Activated CD8-positive, alpha-beta memory T cell treated with anti-CD3 and anti-CD28 coated beads, Interleukin-2, amount 10 ng/mL, durations not matched to agents 7 days and 5 days (primary cell): ENCODE measurements around the gene MRPS10. TPM values are rescaled to one million over a fixed set of nuclear protein-coding genes. Genes with fewer than 3 reads are reported as not detected.
A peak's percentile ranks its signal among the peaks of the same experiment; 100 is the strongest.
"Not testable (repeated sequence)": the region's sequence is repeated elsewhere in the genome, so short reads cannot be mapped to it uniquely, and the experiment has no call there.

Experiments
- ATAC-seq: fragments of 150-1000 bp; cut with Tn5 transposase; one replicate; pipeline ENCODE4 v1.10.0; 2021; ENCODE audit warnings: moderate library complexity
- CTCF ChIA-PET: fragments of 350-600 bp; sonication (Branson Sonifier 250); formaldehyde crosslinking; loops from one replicate; lab custom pipeline; 2021; ENCODE audit warnings: antibody characterized with exemption; lab: Charles Lee
- DNase-seq: peaks from one replicate; pipeline ENCODE4 v3.0.0-alpha.2; 2020
- H3K27ac Mint-ChIP-seq: one replicate; pipeline ENCODE4 v1.8.0; 2021; ENCODE audit warnings: mild to moderate bottlenecking, mixed read lengths
- H3K27me3 Mint-ChIP-seq: one replicate; pipeline ENCODE4 v1.8.0; 2021; ENCODE audit warnings: mixed read lengths
- H3K36me3 Mint-ChIP-seq: one replicate; pipeline ENCODE4 v1.8.0; 2021; ENCODE audit warnings: mild to moderate bottlenecking, mixed read lengths
- H3K4me1 Mint-ChIP-seq: one replicate; pipeline ENCODE4 v1.8.0; 2021; ENCODE audit warnings: mixed read lengths
- H3K4me3 Mint-ChIP-seq: one replicate; pipeline ENCODE4 v1.8.0; 2021; ENCODE audit warnings: mild to moderate bottlenecking, moderate library complexity, mixed read lengths
- H3K9me3 Mint-ChIP-seq: one replicate; pipeline ENCODE4 v1.8.0; 2022; ENCODE audit warnings: low read depth, mixed read lengths
- total RNA-seq, 2 experiments: library from RNA; stranded (reverse); gene quantifications; one replicate each; pipeline ENCODE4 v1.2.3, GENCODE V29; 2021

The MRPS10 gene
- total RNA-seq, 2 experiments from 2014 or later = 28.8 to 36.5 TPM

DNA sequence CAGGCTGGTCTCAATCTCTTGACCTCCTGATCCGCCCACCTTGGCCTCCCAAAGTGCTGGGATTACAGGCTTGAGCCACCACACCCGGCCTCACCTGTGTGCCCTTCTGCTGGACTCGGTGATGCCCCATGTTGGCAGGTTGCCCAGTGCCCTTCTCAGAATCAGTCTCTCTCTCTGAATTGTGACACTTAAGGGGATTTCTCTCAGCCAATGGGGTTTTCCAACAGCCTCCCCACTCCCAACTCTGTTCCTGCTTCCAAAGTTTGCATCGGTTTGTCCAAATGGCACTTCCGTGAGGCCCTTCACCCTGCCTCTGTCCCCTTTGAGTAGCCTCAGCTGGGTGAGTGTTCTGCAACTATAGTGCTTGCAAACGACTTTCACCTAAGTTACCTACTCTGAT is 3.1 kb upstream of the MRPS10 start:
- no peak for ATAC-seq
- CTCF ChIA-PET = no interaction called here
- no peaks in the 10 kb centered on the region for H3K27me3 Mint-ChIP-seq
- H3K36me3 Mint-ChIP-seq = peaks cover 4% of the 10 kb centered on the region
- H3K4me3 Mint-ChIP-seq = no peak overlapping the region
- DNase-seq = peak; percentile 35
- no peaks in the 10 kb centered on the region for H3K9me3 Mint-ChIP-seq
- H3K27ac Mint-ChIP-seq = no peak overlapping the region
- H3K4me1 Mint-ChIP-seq = peaks cover 30% of the 10 kb centered on the region

DNA sequence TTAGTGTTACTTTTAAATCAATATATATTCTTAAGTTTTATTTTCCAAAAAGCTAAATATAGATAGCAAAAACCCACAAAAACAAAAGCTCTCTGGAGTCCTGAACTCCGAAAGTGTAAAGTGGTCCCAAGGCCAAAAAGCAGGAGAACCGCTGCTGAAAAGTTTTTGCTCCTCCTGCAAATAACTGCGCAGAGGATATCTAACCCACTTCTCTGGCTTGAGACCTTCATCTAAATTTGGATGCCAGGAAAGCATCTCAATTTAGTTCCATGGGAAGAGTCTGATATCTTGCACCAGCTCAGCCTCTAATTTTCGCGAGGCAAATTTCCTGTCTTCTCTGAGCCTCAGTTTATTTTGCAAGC is 523 bp downstream of the MRPS10 start:
- Mint-ChIP-seq H3K27me3 (no peaks in the 10 kb centered on the region), H3K27ac (peak overlapping the region; percentile 92), H3K9me3 (no peaks in the 10 kb centered on the region), H3K36me3 (peaks cover 16% of the 10 kb centered on the region), H3K4me1 (peaks cover 35% of the 10 kb centered on the region), H3K4me3 (peak overlapping the region; percentile 98)
- ATAC-seq (no peak), DNase-seq (no peak)
- CTCF ChIA-PET = interaction anchor here (0.6 to 2.0 kb wide), 11 partner anchors 9 to 534 kb away, joined by 3 to 11 read pairs (median 4); no protein-coding TSS in a partner anchor

DNA sequence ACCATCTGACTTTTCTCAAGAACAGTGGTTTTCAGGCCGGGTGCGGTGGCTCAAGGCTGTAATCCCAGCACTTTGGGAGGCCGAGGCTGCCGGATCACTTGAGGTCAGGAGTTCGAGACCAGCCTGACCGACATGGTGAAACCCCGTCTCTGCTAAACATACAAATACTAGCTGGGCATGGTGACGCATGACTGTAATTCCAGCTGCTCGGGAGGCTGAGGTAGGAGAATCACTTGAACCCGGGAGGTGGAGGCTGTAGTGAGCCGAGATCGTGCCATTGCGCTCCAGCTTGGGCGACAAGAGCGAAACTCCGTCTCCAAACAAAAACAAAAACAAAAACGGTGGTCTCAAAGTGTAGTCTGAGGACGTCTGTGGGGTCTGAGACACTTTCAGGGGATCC is 1.2 kb downstream of the MRPS10 start:
- H3K27ac Mint-ChIP-seq, H3K9me3 Mint-ChIP-seq, ATAC-seq, H3K27me3 Mint-ChIP-seq: not testable (repeated sequence)
- Mint-ChIP-seq H3K36me3 (peaks cover 18% of the 10 kb centered on the region), H3K4me3 (peak overlapping the region; percentile 98), H3K4me1 (peaks cover 35% of the 10 kb centered on the region)
- peak; percentile 29 for DNase-seq
- CTCF ChIA-PET = interaction anchor here (0.8 to 2.0 kb wide), 8 partner anchors 10 to 533 kb away, joined by 3 to 11 read pairs (median 4); no protein-coding TSS in a partner anchor

DNA sequence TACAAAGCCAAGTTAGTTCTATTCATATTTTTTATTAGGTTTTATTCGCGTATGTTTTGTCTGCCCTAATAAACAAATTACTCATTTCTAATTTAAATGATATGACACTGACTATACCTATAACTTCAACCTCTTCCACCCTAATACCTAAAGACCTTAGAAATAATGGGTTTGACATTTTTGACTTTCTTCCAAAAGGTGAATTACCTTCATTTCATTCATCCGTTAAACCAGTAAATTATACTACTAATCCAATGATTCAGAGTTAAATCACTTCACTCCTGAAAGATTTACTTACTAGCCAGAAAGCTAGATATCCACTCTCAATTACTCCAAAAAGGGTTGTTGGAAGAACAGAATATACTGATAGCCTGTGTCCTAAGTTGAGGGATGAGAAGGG is 5.2 kb downstream of the MRPS10 start:
- no peak overlapping the region for H3K4me3 Mint-ChIP-seq
- ATAC-seq (no peak), DNase-seq (no peak)
- H3K36me3 Mint-ChIP-seq = peaks cover 38% of the 10 kb centered on the region
- H3K27me3 Mint-ChIP-seq = no peaks in the 10 kb centered on the region
- no peaks in the 10 kb centered on the region for H3K9me3 Mint-ChIP-seq
- CTCF ChIA-PET = interaction anchor here (1.0 to 3.6 kb wide), 4 partner anchors 108 to 425 kb away, joined by 3 to 30 read pairs (median 13); partner anchors contain the start of gene TOMM6
- peaks cover 28% of the 10 kb centered on the region for H3K4me1 Mint-ChIP-seq
- H3K27ac Mint-ChIP-seq = no peak overlapping the region

DNA sequence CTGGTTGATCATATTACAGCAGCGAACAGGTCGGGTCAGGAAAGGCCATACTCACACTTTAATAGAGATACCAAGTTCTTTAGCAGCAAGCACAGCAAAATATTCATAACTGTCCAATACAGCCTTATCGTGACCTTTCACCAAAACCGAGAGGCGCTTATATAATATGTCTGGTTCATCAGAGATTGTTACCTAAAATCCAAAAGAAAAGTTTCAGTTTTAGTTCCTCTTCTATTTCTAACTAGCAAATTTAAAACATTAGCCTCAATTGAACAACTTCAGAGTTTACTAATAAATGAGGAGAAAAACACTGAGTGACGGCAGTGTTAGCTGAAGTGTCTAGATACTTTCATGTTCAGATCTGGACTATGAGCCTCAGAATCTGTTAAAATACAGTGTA is 5.9 kb downstream of the MRPS10 start:
- DNase-seq = peak; percentile 9
- H3K9me3 Mint-ChIP-seq = no peaks in the 10 kb centered on the region
- no peak overlapping the region for H3K27ac Mint-ChIP-seq
- H3K4me3 Mint-ChIP-seq = no peak overlapping the region
- peaks cover 25% of the 10 kb centered on the region for H3K4me1 Mint-ChIP-seq
- peaks cover 38% of the 10 kb centered on the region for H3K36me3 Mint-ChIP-seq
- CTCF ChIA-PET = interaction anchor here (1.7 kb wide), 1 partner anchor 107 kb away, joined by 8 read pairs; no protein-coding TSS in a partner anchor
- no peak for ATAC-seq
- no peaks in the 10 kb centered on the region for H3K27me3 Mint-ChIP-seq

DNA sequence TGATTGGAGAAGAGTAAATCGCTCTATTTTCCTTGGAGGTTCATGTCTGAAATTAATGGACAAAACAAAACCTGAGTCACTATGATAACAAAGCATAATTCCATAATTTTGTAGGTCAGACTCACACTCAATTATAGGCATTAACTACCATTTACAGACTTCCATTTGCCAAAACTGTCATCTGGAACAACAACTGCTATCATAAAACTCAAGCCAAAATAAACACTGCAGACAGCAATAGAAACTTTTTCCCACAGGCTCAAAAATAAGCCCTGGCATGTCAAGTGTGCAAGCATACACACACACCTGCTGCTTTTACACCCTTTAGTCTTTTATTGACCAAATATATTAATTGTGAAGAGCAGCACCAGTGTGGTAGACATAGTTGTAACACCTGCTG is 7.1 kb downstream of the MRPS10 start:
- no peaks in the 10 kb centered on the region for H3K27me3 Mint-ChIP-seq
- no peak for DNase-seq
- no peak for ATAC-seq
- CTCF ChIA-PET = no interaction called here
- H3K4me3 Mint-ChIP-seq = no peak overlapping the region
- H3K9me3 Mint-ChIP-seq = no peaks in the 10 kb centered on the region
- H3K27ac Mint-ChIP-seq = no peak overlapping the region
- peaks cover 43% of the 10 kb centered on the region for H3K36me3 Mint-ChIP-seq
- H3K4me1 Mint-ChIP-seq = peaks cover 14% of the 10 kb centered on the region

DNA sequence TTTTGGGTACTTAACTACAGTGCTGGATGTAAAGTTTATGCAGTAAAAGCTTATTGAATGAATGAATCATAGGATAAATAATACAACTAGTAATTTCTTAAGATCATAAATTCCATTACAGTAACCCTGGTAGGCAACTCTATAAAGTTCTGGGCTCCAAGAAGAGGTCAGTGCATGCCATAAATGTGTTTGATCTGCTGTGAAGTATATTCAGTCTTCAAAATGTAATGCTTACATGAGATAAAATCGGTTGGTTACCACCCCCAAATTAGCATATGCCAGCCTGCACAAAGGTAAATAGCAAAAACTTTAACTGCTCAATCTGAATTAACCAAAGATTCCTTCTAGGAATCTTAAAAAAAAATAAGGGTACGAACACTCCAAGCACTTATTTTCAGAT is 10.1 kb downstream of the MRPS10 start:
- H3K4me1 Mint-ChIP-seq, H3K27me3 Mint-ChIP-seq, H3K27ac Mint-ChIP-seq, H3K9me3 Mint-ChIP-seq, H3K4me3 Mint-ChIP-seq, DNase-seq, CTCF ChIA-PET, ATAC-seq: not testable (repeated sequence)
- H3K36me3 Mint-ChIP-seq = peaks cover 41% of the 10 kb centered on the region

DNA sequence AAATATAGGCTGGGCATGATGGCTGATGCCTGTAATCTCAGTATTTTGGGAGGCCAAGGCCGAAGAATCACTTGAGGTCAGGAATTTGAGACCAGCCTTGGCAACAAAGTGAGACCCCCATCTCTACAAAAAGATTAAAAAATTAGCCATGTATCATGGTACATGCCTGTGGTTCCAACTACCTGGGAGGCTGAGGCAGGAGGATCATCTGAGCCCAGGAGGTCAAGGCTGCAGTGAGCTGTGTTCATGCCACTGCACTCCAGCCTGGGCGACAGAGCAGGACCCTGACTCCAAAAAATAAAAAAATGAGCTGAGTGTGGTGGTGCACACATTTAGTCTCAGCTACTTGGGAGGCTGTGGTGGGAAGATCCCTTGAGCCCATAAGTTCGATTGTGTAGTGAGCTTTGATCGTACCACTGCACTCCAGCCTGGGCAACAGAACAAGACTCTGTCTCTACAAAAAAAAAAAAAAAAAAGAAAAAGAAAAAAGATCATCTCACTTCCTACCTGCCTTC is 12.8 kb downstream of the MRPS10 start:
- H3K36me3 Mint-ChIP-seq = peaks cover 45% of the 10 kb centered on the region
- peaks cover 3% of the 10 kb centered on the region for H3K4me1 Mint-ChIP-seq
- CTCF ChIA-PET = interaction anchor here (0.7 to 1.9 kb wide), 3 partner anchors 10 to 101 kb away, joined by 3 to 8 read pairs (median 3); no protein-coding TSS in a partner anchor
- H3K27me3 Mint-ChIP-seq = no peaks in the 10 kb centered on the region
- peak; percentile 15 for DNase-seq
- no peaks in the 10 kb centered on the region for H3K9me3 Mint-ChIP-seq
- H3K27ac Mint-ChIP-seq = no peak overlapping the region
- ATAC-seq = no peak
- no peak overlapping the region for H3K4me3 Mint-ChIP-seq

DNA sequence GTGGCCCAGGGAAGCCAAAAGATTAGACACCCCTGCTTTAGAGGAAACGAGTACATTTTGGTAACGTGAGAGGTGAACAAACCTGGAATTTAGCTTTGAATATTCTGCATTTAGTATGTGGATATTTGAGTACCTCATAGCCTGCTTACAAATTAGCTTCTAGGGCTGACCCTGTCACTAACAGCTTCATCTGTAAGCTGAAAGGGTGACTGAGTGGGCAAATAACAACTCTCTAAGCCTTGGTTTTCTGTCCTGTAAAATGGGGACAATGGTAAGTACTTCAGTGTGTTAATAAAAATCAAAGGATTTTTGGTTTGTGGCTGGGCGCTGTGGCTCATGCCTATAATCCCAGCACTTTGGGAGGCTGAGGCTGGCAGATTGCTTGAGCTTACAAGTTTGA is 14.5 kb downstream of the MRPS10 start:
- Mint-ChIP-seq H3K4me3 (no peak overlapping the region), H3K9me3 (no peaks in the 10 kb centered on the region), H3K36me3 (peaks cover 38% of the 10 kb centered on the region), H3K27ac (no peak overlapping the region), H3K4me1 (peaks cover 3% of the 10 kb centered on the region), H3K27me3 (no peaks in the 10 kb centered on the region)
- DNase-seq = peak; percentile 12
- CTCF ChIA-PET = interaction anchor here (1.2 to 2.0 kb wide), 2 partner anchors 11 to 344 kb away, joined by 4 to 8 read pairs; no protein-coding TSS in a partner anchor
- ATAC-seq = no peak

DNA sequence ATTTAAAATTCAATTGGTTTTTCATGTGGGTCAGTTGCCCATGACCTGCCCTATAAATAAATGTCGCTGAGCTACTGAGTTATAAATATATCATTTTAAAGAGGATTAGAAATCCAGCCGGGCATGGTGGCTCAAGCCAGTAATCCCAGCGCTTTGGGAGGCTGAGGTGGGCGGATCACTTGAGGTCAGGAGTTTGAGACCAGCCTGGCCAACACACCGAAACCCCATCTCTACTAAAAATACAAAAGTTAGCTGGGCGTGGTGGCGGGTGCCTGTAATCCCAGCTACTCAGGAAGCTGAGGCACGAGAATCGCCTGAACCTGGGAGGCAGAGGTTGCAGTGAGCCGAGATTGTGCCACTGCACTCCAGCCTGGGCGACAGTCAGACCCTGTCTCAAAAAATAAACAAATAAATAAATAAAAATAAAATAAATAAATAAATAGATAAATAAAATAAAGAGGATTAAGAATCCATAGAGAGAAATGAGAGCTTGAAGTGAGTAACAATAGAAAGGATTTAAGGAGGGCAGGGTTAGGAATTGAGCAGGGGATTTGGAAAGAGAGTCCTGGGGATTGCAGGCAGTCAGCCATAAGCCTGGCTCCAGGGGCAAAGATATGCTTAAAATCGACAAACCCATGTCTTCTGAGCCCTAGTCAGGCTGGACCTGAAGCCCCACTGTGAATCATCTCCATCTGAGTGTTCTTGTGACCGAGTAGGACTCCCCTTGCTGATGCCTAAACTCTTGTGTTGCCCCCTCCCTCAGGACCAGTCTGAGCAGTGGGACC is 15.3 kb downstream of the MRPS10 start:
- peaks cover 32% of the 10 kb centered on the region for H3K36me3 Mint-ChIP-seq
- peak; percentile 36 for DNase-seq
- H3K4me3 Mint-ChIP-seq, H3K9me3 Mint-ChIP-seq, H3K4me1 Mint-ChIP-seq, ATAC-seq, H3K27ac Mint-ChIP-seq, H3K27me3 Mint-ChIP-seq: not testable (repeated sequence)
- CTCF ChIA-PET = interaction anchor here (1.2 to 2.0 kb wide), 2 partner anchors 12 to 345 kb away, joined by 4 to 8 read pairs; no protein-coding TSS in a partner anchor

DNA sequence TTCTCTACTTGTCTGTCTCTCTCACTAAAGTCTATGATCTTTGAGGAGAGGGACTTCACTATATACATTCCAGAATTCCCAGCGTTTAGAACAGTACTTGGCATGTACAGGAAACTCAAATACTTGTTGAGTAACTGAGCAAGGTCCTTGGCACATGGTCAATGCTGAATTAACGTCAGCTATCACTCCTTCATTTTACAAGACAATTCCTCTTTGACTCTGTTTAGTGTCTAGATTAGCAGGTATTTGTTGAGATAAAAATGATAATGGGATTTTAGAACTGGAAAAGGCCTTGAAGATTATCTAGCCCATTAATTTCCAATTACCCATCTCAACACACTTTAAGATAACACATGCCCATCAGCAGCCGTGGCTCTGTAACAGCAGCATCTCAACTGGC is 16.3 kb downstream of the MRPS10 start:
- Mint-ChIP-seq H3K27me3 (no peaks in the 10 kb centered on the region), H3K27ac (no peak overlapping the region), H3K9me3 (no peaks in the 10 kb centered on the region), H3K4me3 (no peak overlapping the region), H3K36me3 (peaks cover 28% of the 10 kb centered on the region), H3K4me1 (peaks cover 3% of the 10 kb centered on the region)
- ATAC-seq = no peak
- CTCF ChIA-PET = interaction anchor here (2.0 kb wide), 1 partner anchor 34 kb away, joined by 4 read pairs; no protein-coding TSS in a partner anchor
- DNase-seq = no peak

DNA sequence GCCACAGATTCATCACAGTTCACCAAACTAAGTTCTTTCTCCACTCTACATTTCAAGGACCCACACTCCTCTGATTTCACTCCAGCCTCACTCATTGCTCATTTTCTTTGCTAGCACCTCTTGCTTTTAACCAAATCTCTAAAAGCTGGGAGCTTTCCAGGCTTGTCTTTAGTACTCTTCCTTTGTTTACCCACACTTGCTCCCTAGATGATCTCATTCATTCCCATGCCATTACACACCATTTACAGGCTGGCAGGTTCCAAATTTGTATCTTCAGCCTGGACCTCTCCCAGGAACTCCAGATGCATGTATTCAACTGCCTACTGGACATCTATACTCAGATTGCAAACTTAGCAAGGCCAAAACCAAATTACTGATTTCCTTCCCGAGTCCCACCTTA is 17.6 kb downstream of the MRPS10 start:
- H3K4me1 Mint-ChIP-seq = peaks cover 3% of the 10 kb centered on the region
- no peaks in the 10 kb centered on the region for H3K9me3 Mint-ChIP-seq
- peaks cover 22% of the 10 kb centered on the region for H3K36me3 Mint-ChIP-seq
- CTCF ChIA-PET = interaction anchor here (1.0 to 2.3 kb wide), 4 partner anchors 15 to 332 kb away, joined by 3 to 5 read pairs (median 4); no protein-coding TSS in a partner anchor
- H3K27me3 Mint-ChIP-seq = no peaks in the 10 kb centered on the region
- ATAC-seq (no peak), DNase-seq (no peak)
- H3K27ac Mint-ChIP-seq = no peak overlapping the region
- no peak overlapping the region for H3K4me3 Mint-ChIP-seq

DNA sequence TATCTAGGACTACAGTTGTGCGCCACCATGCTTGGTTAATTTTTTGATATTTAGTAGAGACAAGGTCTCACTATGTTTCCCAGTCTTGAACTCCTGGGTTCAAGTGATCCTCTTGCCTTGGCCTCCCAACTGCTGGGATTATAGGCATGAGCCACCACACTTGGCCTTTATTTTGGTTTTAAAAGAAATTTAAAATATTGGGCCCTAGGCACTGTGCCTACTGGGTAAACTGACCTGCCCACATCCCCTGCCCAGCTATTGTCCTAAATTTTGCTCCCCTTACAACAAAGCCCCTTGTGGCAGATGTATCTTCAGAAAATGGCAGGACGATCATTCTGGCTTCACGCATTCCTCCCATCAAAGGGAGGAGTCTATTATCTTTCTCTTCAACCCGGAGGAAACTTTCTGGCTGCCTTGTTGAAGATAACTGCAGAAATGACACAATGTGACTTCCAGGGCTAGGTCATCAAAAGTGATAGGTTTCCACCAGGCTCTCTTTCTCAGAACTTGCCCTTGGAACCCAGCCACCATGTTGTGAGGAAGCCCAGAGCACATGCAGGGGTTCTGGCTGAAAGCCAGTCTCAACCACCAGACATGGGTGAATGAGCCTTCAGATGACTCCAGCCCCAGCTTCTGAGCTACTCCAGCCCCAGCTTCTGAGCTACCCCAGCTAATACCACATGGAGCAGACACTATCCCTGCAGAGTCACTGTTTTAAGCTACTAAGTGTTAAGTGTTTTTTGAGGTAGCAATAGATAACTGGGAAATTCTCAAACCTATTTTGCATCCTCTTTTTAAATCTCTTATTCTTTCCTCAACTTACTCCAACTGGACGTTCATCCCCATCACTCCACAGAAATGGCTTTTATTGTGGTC is 18.3 kb downstream of the MRPS10 start:
- H3K27ac Mint-ChIP-seq = no peak overlapping the region
- H3K36me3 Mint-ChIP-seq = peaks cover 18% of the 10 kb centered on the region
- no peak overlapping the region for H3K4me3 Mint-ChIP-seq
- H3K4me1 Mint-ChIP-seq = peaks cover 3% of the 10 kb centered on the region
- no peak for ATAC-seq
- H3K27me3 Mint-ChIP-seq = no peaks in the 10 kb centered on the region
- CTCF ChIA-PET = interaction anchor here (1.0 to 2.3 kb wide), 3 partner anchors 15 to 332 kb away, joined by 3 to 5 read pairs (median 3); no protein-coding TSS in a partner anchor
- DNase-seq = no peak
- H3K9me3 Mint-ChIP-seq = no peaks in the 10 kb centered on the region
